OCI-LY3 (cell line): ENCODE data around the gene NAV1.

ENCODE experiments used
- H2AFZ ChIP-seq: fragments of 200-600, 300-600 bp; shearing (Covaris generic); 2 replicates; pipeline ENCODE4 v1.6.0; 2014; ENCODE audit warnings: antibody characterized with exemption, low read depth, low read length
- H3K27ac ChIP-seq: fragments of 200-600, 300-600 bp; sonication (generic); 2 replicates; pipeline ENCODE4 v1.5.1; 2014; ENCODE audit warnings: mild to moderate bottlenecking, low read length, moderate library complexity, mixed read lengths
- H3K27me3 ChIP-seq: fragments of 200-600, 300-600 bp; sonication (generic); 2 replicates; pipeline ENCODE4 v1.6.1; 2014; ENCODE audit warnings: low read depth, low read length, mixed read lengths
- H3K36me3 ChIP-seq: fragments of 200-600, 300-600 bp; sonication (generic); replicated peaks from 2 replicates; pipeline ENCODE3; 2014; ENCODE audit warnings: low read depth, low read length, mixed read lengths
- H3K4me1 ChIP-seq: fragments of 300-600, 200-600 bp; sonication (generic); 2 replicates; pipeline ENCODE4 v1.6.1; 2014; ENCODE audit warnings: low read length, mixed read lengths
- H3K4me2 ChIP-seq: fragments of 200-600, 300-600 bp; sonication (generic); 2 replicates; pipeline ENCODE4 v1.6.1; 2014; ENCODE audit warnings: low read length, mixed read lengths
- H3K4me3 ChIP-seq: fragments of 300-600, 200-600 bp; sonication (generic); 2 replicates; pipeline ENCODE4 v1.5.1; 2014; ENCODE audit warnings: antibody characterized with exemption, mild to moderate bottlenecking, low read length, moderate library complexity
- H3K79me2 ChIP-seq: fragments of 300-600, 200-600 bp; shearing (Covaris generic); 2 replicates; pipeline ENCODE4 v1.6.1; 2014; ENCODE audit warnings: mild to moderate bottlenecking, low read length, mixed read lengths
- H3K9ac ChIP-seq: fragments of 300-600, 200-600 bp; shearing (Covaris generic); 2 replicates; pipeline ENCODE4 v1.6.0; 2014; ENCODE audit warnings: mild to moderate bottlenecking, low read length, moderate library complexity
- H3K9me3 ChIP-seq: fragments of 200-600, 300-600 bp; shearing (Covaris generic); 2 replicates; pipeline ENCODE4 v1.6.1; 2014; ENCODE audit warnings: low read length, mixed read lengths; ENCODE audit not compliant: insufficient read depth
- H4K20me1 ChIP-seq: fragments of 200-600, 300-600 bp; sonication (generic); 2 replicates; pipeline ENCODE4 v1.6.1; 2016; ENCODE audit warnings: low read length, mixed read lengths; ENCODE audit not compliant: insufficient read depth
- EZH2phosphoT487 ChIP-seq: fragments of 200-600 bp; shearing (Covaris generic); IDR thresholded peaks from 2 replicates; pipeline ENCODE4 v1.6.1; 2018; ENCODE audit warnings: antibody characterized with exemption, mixed run types, low read depth
- TF ChIP-seq, protein P1 (sequence below): fragments of 200-600, 300-600 bp; sonication (generic); IDR thresholded peaks from 2 replicates; pipeline ENCODE4 v1.5.1; 2014; ENCODE audit warnings: antibody characterized with exemption, low read length, low read depth

NAV1 gene

DNA sequence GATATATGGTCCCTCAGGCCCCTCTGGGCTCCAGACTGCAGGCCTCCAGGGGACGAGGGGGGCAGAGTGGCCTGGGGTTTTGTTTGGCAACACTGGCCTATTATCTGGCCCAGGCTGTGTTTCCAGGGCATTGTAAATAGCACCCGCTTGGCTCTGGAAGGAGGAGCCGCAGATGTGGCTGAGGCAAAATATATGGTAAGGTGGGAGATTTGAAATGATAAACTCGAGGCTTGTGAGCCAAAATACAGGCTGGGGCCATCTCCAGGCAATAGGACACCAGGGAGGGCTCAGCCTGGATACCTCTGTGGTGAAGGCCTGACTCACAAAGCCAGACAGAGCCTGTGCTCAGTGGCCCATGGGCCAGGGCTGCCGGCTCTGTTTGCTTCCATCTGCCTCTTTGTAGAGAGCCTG lies 14.0 kb downstream of the NAV1 start:
- no peak overlapping the region for H2AFZ ChIP-seq
- no peaks in the 10 kb centered on the region for H4K20me1 ChIP-seq
- no peak overlapping the region for H3K4me2 ChIP-seq
- H3K79me2 ChIP-seq, result no peaks in the 10 kb centered on the region
- H3K27ac ChIP-seq, result no peak overlapping the region
- no peaks in the 10 kb centered on the region for H3K9me3 ChIP-seq
- peaks cover 3% of the 10 kb centered on the region; the same call in 1 of the 2 replicates for H3K27me3 ChIP-seq
- no peak for TF ChIP-seq EZH2phosphoT487
- TF ChIP-seq, protein P1, sequence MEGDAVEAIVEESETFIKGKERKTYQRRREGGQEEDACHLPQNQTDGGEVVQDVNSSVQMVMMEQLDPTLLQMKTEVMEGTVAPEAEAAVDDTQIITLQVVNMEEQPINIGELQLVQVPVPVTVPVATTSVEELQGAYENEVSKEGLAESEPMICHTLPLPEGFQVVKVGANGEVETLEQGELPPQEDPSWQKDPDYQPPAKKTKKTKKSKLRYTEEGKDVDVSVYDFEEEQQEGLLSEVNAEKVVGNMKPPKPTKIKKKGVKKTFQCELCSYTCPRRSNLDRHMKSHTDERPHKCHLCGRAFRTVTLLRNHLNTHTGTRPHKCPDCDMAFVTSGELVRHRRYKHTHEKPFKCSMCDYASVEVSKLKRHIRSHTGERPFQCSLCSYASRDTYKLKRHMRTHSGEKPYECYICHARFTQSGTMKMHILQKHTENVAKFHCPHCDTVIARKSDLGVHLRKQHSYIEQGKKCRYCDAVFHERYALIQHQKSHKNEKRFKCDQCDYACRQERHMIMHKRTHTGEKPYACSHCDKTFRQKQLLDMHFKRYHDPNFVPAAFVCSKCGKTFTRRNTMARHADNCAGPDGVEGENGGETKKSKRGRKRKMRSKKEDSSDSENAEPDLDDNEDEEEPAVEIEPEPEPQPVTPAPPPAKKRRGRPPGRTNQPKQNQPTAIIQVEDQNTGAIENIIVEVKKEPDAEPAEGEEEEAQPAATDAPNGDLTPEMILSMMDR, result no peak
- H3K36me3 ChIP-seq, result no peaks in the 10 kb centered on the region
- no peak overlapping the region for H3K4me3 ChIP-seq
- no peaks in the 10 kb centered on the region for H3K4me1 ChIP-seq
- no peak overlapping the region for H3K9ac ChIP-seq

DNA sequence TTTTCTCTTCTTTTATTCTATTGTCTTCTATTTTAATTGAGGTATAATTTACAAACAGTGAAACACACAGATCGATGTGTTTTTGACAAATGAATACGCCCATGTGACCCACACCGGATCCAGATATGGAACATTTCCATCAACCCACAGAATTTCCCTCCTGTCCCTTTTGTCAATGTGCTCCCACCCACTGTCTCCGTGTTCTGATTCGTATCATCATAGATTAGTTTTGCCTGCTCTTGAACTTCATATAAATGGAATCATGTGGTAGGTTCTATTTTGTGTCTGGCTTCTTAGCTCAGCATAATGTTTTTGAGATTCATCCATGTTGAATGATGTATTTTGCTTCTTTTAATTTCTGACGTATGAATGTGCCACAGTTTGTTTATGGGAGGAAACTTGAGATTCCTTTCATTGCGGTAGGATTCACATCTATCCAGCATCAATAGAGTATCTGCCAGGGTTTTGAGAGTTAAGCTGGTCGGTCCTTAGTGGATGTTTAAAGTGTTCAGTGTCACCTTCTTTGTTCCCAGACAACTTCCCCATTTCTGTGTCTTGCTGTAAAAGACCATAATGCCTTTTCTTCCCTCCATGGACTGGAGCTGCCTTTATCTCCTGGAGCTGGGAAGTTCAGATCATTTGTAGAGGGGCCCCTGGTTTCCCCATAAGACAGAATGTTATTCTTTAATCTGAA lies 14.7 kb downstream of the NAV1 start:
- Histone ChIP-seq H3K4me3 (no peak overlapping the region), H2AFZ (no peak overlapping the region), H3K4me2 (no peak overlapping the region), H3K27me3 (peaks cover 3% of the 10 kb centered on the region; the same call in 1 of the 2 replicates), H4K20me1 (no peaks in the 10 kb centered on the region), H3K9me3 (no peaks in the 10 kb centered on the region), H3K27ac (no peak overlapping the region), H3K36me3 (no peaks in the 10 kb centered on the region), H3K4me1 (no peaks in the 10 kb centered on the region), H3K79me2 (no peaks in the 10 kb centered on the region), H3K9ac (no peak overlapping the region)
- no peak for TF ChIP-seq EZH2phosphoT487
- TF ChIP-seq, protein P1, result no peak

GRCh38 chr1:201554190-201554600 lies 15.3 kb downstream of the NAV1 start:
- no peak for TF ChIP-seq EZH2phosphoT487
- H3K27me3 ChIP-seq, result peaks cover 3% of the 10 kb centered on the region; the same call in 1 of the 2 replicates
- H3K9me3 ChIP-seq, result no peaks in the 10 kb centered on the region
- H3K79me2 ChIP-seq, result no peaks in the 10 kb centered on the region
- H3K4me1 ChIP-seq, result no peaks in the 10 kb centered on the region
- H3K36me3 ChIP-seq, result no peaks in the 10 kb centered on the region
- no peak overlapping the region for H3K9ac ChIP-seq
- H3K4me2 ChIP-seq, result no peak overlapping the region
- no peak overlapping the region for H3K27ac ChIP-seq
- H3K4me3 ChIP-seq, result no peak overlapping the region
- H2AFZ ChIP-seq, result no peak overlapping the region
- no peaks in the 10 kb centered on the region for H4K20me1 ChIP-seq

- H2AFZ ChIP-seq, result no peak overlapping the region
Observed at GRCh38 chr1:201554789-201555592, 16.1 kb downstream of the NAV1 start.

More at GRCh38 chr1:201554789-201555592, 16.1 kb downstream of the NAV1 start:
- TF ChIP-seq, protein P1, result no peak
- TF ChIP-seq EZH2phosphoT487, result no peak
- H3K27me3 ChIP-seq, result peaks cover 3% of the 10 kb centered on the region; the same call in 1 of the 2 replicates
- no peaks in the 10 kb centered on the region for H4K20me1 ChIP-seq
- H3K9ac ChIP-seq, result no peak overlapping the region
- H3K27ac ChIP-seq, result no peak overlapping the region
- no peaks in the 10 kb centered on the region for H3K79me2 ChIP-seq
- H3K4me3 ChIP-seq, result no peak overlapping the region
- no peaks in the 10 kb centered on the region for H3K9me3 ChIP-seq
- H3K4me2 ChIP-seq, result no peak overlapping the region
- H3K4me1 ChIP-seq, result peaks cover 7% of the 10 kb centered on the region
- H3K36me3 ChIP-seq, result no peaks in the 10 kb centered on the region
